Parathyroid adenoma (tissue), 2 donors: ENCODE results near the gene SNUPN.

Source experiments
- H2AFZ ChIP-seq: fragments of 300-600 bp; sonication (generic); one replicate; pipeline ENCODE4 v1.7.0; 2017; ENCODE audit warnings: antibody characterized with exemption, mild to moderate bottlenecking
- H3K27ac ChIP-seq: fragments of 300-600 bp; sonication (generic); one replicate; pipeline ENCODE4 v1.7.0; 2017
- H3K27me3 ChIP-seq: fragments of 300-600 bp; sonication (generic); one replicate; pipeline ENCODE4 v1.7.0; 2017; ENCODE audit warnings: low read length; ENCODE audit not compliant: control insufficient read depth, insufficient read depth
- H3K36me3 ChIP-seq: fragments of 300-600 bp; sonication (generic); one replicate; pipeline ENCODE4 v1.7.0; 2017; ENCODE audit warnings: low read length; ENCODE audit not compliant: control insufficient read depth, insufficient read depth
- H3K4me1 ChIP-seq: fragments of 300-600 bp; sonication (generic); one replicate; pipeline ENCODE4 v1.7.0; 2017; ENCODE audit warnings: control low read depth
- H3K4me2 ChIP-seq: fragments of 300-600 bp; sonication (generic); one replicate; pipeline ENCODE4 v1.7.0; 2017; ENCODE audit warnings: low read length
- H3K4me3 ChIP-seq: fragments of 300-600 bp; sonication (generic); one replicate; pipeline ENCODE4 v1.7.0; 2017; ENCODE audit warnings: low read depth, low read length
- H3K79me2 ChIP-seq: fragments of 300-600 bp; sonication (generic); one replicate; pipeline ENCODE4 v1.7.0; 2017; ENCODE audit warnings: control low read depth
- H3K9ac ChIP-seq: fragments of 300-600 bp; sonication (generic); one replicate; pipeline ENCODE4 v1.7.0; 2017; ENCODE audit warnings: mild to moderate bottlenecking
- H3K9me3 ChIP-seq: fragments of 300-600 bp; sonication (generic); one replicate; pipeline ENCODE4 v1.7.0; 2017; ENCODE audit warnings: low read length; ENCODE audit not compliant: control insufficient read depth
- TF ChIP-seq, protein P1 (sequence below): fragments of 300-600 bp; sonication (generic); IDR thresholded peaks from one replicate; pipeline ENCODE4 v1.7.0; 2017; ENCODE audit warnings: antibody characterized with exemption, mild to moderate bottlenecking
- donor health status: primary hyperparathyroidism.

Gene SNUPN

DNA sequence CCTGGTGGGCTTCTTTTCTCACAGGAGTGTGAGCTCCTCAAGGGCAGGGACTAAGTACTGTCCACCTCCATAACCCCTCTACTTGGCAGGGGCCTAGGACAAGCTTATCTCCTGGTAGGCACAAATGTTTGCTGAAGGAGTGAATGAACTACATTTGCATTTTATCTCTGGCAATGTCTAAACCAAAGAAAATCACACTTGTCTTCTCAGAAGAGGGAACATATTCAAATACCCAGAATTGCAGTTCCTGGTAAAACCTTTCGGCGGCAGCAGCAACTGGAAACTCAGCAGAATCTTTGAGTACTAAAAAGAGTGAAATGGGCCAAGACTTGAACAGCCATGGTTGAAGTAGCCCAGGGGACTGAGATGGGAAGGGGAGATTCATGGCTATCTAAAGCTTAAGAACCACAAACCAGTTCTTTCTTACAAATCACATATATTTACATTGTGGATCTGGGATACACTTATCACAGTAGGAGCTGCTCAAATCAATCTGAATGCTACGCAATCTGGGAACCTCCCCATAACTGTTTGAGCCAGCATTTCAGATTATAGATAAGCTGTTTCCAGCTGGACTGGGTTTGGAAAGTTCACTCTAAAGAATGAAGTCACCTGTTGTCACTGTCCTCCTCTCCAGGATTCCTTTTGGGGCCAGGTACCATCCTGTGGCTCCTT lies 27.7 kb downstream of the SNUPN start:
- Histone ChIP-seq H3K79me2 (no peaks in the 10 kb centered on the region), H3K27ac (no peak overlapping the region), H3K9ac (no peak overlapping the region), H3K27me3 (no peaks in the 10 kb centered on the region), H3K4me1 (no peaks in the 10 kb centered on the region), H3K4me2 (no peak overlapping the region), H3K36me3 (no peaks in the 10 kb centered on the region), H3K9me3 (no peaks in the 10 kb centered on the region), H3K4me3 (no peak overlapping the region), H2AFZ (no peak overlapping the region)
- TF ChIP-seq, protein P1, sequence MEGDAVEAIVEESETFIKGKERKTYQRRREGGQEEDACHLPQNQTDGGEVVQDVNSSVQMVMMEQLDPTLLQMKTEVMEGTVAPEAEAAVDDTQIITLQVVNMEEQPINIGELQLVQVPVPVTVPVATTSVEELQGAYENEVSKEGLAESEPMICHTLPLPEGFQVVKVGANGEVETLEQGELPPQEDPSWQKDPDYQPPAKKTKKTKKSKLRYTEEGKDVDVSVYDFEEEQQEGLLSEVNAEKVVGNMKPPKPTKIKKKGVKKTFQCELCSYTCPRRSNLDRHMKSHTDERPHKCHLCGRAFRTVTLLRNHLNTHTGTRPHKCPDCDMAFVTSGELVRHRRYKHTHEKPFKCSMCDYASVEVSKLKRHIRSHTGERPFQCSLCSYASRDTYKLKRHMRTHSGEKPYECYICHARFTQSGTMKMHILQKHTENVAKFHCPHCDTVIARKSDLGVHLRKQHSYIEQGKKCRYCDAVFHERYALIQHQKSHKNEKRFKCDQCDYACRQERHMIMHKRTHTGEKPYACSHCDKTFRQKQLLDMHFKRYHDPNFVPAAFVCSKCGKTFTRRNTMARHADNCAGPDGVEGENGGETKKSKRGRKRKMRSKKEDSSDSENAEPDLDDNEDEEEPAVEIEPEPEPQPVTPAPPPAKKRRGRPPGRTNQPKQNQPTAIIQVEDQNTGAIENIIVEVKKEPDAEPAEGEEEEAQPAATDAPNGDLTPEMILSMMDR = no peak

- H3K9me3 ChIP-seq = no peaks in the 10 kb centered on the region
- H3K9ac ChIP-seq = no peak overlapping the region
- no peak overlapping the region for H3K27ac ChIP-seq
- H3K27me3 ChIP-seq = no peaks in the 10 kb centered on the region
- no peaks in the 10 kb centered on the region for H3K36me3 ChIP-seq
- no peaks in the 10 kb centered on the region for H3K79me2 ChIP-seq
- no peak overlapping the region for H2AFZ ChIP-seq
- H3K4me2 ChIP-seq = no peak overlapping the region
- no peak overlapping the region for H3K4me3 ChIP-seq
- TF ChIP-seq, protein P1 = no peak
- H3K4me1 ChIP-seq = no peaks in the 10 kb centered on the region
Measured at GRCh38 chr15:75596703-75597345, 28.7 kb downstream of the SNUPN start.

DNA sequence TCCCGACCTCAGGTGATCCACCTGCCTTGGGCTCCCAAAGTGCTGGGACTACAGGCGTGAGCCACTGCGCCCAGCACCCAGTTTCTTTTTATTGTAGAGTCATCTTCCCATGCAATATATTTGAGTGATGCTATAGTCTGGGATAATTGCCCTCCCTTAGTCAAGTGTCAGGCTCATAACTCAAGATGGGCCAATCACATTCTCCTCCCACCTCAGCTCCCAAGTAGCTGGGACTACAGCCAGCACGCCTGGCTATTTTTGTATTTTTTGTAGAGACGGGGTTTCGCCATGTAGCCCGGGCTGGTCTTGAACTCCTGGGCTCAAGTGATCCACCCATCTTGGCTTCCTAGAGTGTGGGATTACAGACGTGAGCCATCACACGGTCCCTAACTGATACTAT lies 31.2 kb downstream of the SNUPN start:
- Histone ChIP-seq H3K4me1 (no peaks in the 10 kb centered on the region), H3K27me3 (no peaks in the 10 kb centered on the region), H3K9me3 (no peaks in the 10 kb centered on the region), H3K27ac (no peak overlapping the region), H2AFZ (no peak overlapping the region), H3K79me2 (no peaks in the 10 kb centered on the region), H3K4me3 (no peak overlapping the region), H3K4me2 (no peak overlapping the region), H3K9ac (no peak overlapping the region), H3K36me3 (no peaks in the 10 kb centered on the region)
- TF ChIP-seq, protein P1 = no peak

DNA sequence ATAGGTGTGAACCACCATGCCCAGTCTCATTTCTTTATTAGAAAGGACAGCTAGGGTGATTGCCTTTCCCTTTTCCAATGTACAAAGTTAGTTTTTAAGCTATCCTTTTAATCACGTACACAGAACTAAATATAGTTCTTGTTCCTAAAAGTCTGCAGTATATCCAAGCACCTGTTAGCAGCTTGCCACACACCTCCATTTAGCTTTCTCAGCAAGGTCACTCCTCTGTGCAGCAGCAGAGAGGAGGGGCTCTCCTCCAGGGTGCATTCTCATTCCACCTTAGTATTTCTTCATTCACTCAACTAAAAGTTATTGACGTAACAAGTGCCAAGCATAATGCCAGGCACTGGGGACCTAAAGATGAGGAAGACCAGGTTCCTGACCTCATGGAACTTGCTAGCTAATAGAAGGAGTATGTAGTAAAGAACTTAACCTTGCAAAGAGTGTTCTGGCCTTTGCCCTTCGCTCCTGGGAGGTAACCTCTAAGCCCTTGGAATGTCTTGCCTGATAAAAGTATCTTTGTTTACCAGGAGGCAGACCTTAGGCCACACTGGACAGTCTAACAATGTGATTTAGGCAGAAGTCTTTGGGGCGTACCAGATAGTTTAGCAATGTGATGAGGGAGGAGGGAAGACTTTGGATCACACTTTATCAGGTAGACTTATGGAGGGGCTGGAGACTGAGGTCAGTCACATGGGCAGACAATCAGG lies 33.7 kb downstream of the SNUPN start:
- Histone ChIP-seq H3K36me3 (no peaks in the 10 kb centered on the region), H2AFZ (no peak overlapping the region), H3K4me1 (no peaks in the 10 kb centered on the region), H3K27ac (no peak overlapping the region), H3K4me3 (no peak overlapping the region), H3K9ac (no peak overlapping the region), H3K4me2 (no peak overlapping the region), H3K79me2 (no peaks in the 10 kb centered on the region), H3K9me3 (no peaks in the 10 kb centered on the region), H3K27me3 (no peaks in the 10 kb centered on the region)
- TF ChIP-seq, protein P1 = no peak
